H1 (cell line): Measurements from ENCODE around the gene C2orf92. TPM values are rescaled to one million over a fixed set of nuclear protein-coding genes. Genes with fewer than 3 reads are reported as not detected.
A peak's percentile ranks its signal among the peaks of the same experiment; 100 is the strongest.

ENCODE experiments used
- CEBPB ChIP-seq: IDR thresholded peaks from 2 replicates; pipeline ENCODE4 v1.6.1; 2012; ENCODE audit warnings: low read depth, low read length
- CHD1 ChIP-seq: IDR thresholded peaks from 2 replicates; pipeline ENCODE4 v1.6.1; 2012; ENCODE audit warnings: low read depth, low read length, improper control_type of control experiment
- CHD2 ChIP-seq: IDR thresholded peaks from 2 replicates; pipeline ENCODE4 v1.6.1; 2012; ENCODE audit warnings: low read length, improper control_type of control experiment
- JUND ChIP-seq: IDR thresholded peaks from 2 replicates; pipeline ENCODE4 v1.6.1; 2011; ENCODE audit warnings: mild to moderate bottlenecking, improper control_type of control experiment, low read length
- KDM4A ChIP-seq: IDR thresholded peaks from one replicate; pipeline ENCODE4 v1.7.1; 2012; ENCODE audit warnings: low read depth, mild to moderate bottlenecking, moderate library complexity, low read length, inconsistent platforms; ENCODE audit not compliant: severe bottlenecking
- RAD21 ChIP-seq, 2 experiments: IDR thresholded peaks in 1 of 2; conservative IDR thresholded peaks in 1 of 2; 2 replicates each; pipeline ENCODE4 v1.6.1; 2011; ENCODE audit warnings: low read depth in 2 of 2, low read length in 2 of 2, improper control_type of control experiment in 1 of 2, inconsistent platforms in 1 of 2, mild to moderate bottlenecking in 1 of 2, moderate library complexity in 1 of 2
- RXRA ChIP-seq: IDR thresholded peaks from 2 replicates; pipeline ENCODE4 v1.6.1; 2011; ENCODE audit warnings: low read depth, mild to moderate bottlenecking, low read length, moderate library complexity; ENCODE audit not compliant: insufficient read depth
- polyA plus RNA-seq, 7 experiments: library from polyadenylated mRNA; depleted of rRNA in 3 of 7; stranded (reverse) in 5 of 7; unstranded in 2 of 7; fragments of >200 nt in 5 of 7; fragments of 200-250 nt in 2 of 7; gene quantifications; 1 replicate in 5 of 7; 2 replicates in 1 of 7; 4 replicates in 1 of 7; pipeline versions ENCODE4 v1.2.1 to v1.2.3, GENCODE V29; 2011 to 2013; ENCODE audit warnings: missing spikeins in 2 of 7, mixed read lengths in 2 of 7
- total RNA-seq: library from RNA; stranded (reverse); fragmentation: NEBNext Ultra II Directional; extraction: Animal tissue kit (Norgen Biotek cat#: 25700); gene quantifications from 2 replicates; pipeline ENCODE4 v1.2.1, GENCODE V29; 2021
- TF ChIP-seq, protein P1 (sequence below): IDR thresholded peaks from 2 replicates; pipeline ENCODE4 v1.6.1; 2012; ENCODE audit warnings: inconsistent platforms
- TF ChIP-seq, protein P2 (sequence below): IDR thresholded peaks from 2 replicates; pipeline ENCODE4 v1.6.1; 2011; ENCODE audit warnings: low read depth, mild to moderate bottlenecking, low read length; ENCODE audit not compliant: insufficient read depth

Gene C2orf92
- total and polyA plus RNA-seq, 2 of the 8 experiments (the other 6 are each of a cell fraction or from before 2014, with no cell fraction given), result 2.3 to 3.7 TPM

- TF ChIP-seq KDM4A (no peak), JUND (0 out of 2 replicates have a peak, but pooled peaks have one; percentile 10), CHD2 (no peak), RXRA (no peak), CEBPB (no peak), RAD21 (IDR thresholded peaks at IDR 0.05 in 1 of 2, conservative IDR thresholded peaks at IDR 0.05 in 1 of 2; ENCODE audit: low read depth in 2 of 2, low read length in 2 of 2) (peak; percentile 61 to 66), CHD1 (no peak)
- TF ChIP-seq, protein P1, sequence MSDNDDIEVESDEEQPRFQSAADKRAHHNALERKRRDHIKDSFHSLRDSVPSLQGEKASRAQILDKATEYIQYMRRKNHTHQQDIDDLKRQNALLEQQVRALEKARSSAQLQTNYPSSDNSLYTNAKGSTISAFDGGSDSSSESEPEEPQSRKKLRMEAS, result peak; percentile 96
- TF ChIP-seq, protein P2, sequence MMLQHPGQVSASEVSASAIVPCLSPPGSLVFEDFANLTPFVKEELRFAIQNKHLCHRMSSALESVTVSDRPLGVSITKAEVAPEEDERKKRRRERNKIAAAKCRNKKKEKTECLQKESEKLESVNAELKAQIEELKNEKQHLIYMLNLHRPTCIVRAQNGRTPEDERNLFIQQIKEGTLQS, result no peak
These were observed 30.4 kb downstream of the C2orf92 start (continued) for GRCh38 chr2:97699765-97700444.
